SJCRH30 (cell line): ENCODE data around the gene NUDT8. TPM values are rescaled to one million over a fixed set of nuclear protein-coding genes. Genes with fewer than 3 reads are reported as not detected.

ENCODE experiments used
- DNase-seq, 2 experiments: peaks; one replicate each; pipeline ENCODE4 v3.0.0-alpha.2; 2015 to 2020
- H3K27ac ChIP-seq: fragments of 250-450 bp; sonication (Bioruptor Pico); 2 replicates; pipeline ENCODE4 v1.5.1; 2020; ENCODE audit warnings: mild to moderate bottlenecking, moderate library complexity
- H3K27me3 ChIP-seq: fragments of 250-450 bp; sonication (Bioruptor Pico); 2 replicates; pipeline ENCODE4 v1.5.1; 2020; ENCODE audit warnings: mild to moderate bottlenecking, moderate library complexity
- H3K36me3 ChIP-seq: fragments of 250-450 bp; sonication (Bioruptor Pico); 2 replicates; pipeline ENCODE4 v1.5.1; 2020; ENCODE audit warnings: mild to moderate bottlenecking, moderate library complexity
- H3K4me1 ChIP-seq: fragments of 250-450 bp; sonication (Bioruptor Pico); 2 replicates; pipeline ENCODE4 v1.5.1; 2020; ENCODE audit warnings: mild to moderate bottlenecking, moderate library complexity
- H3K4me3 ChIP-seq: fragments of 250-450 bp; sonication (Bioruptor Pico); 2 replicates; pipeline ENCODE4 v1.5.1; 2020; ENCODE audit warnings: mild to moderate bottlenecking, moderate library complexity
- H3K9me3 ChIP-seq: fragments of 250-450 bp; sonication (Bioruptor Pico); replicated peaks from 2 replicates; pipeline ENCODE4 v1.5.1; 2020; ENCODE audit warnings: mild to moderate bottlenecking, moderate library complexity
- total RNA-seq: library from RNA; depleted of rRNA; stranded (reverse); fragments of >200 nt; shearing (Covaris generic); gene quantifications from 2 replicates; pipeline ENCODE4 v1.2.3, GENCODE V29; 2014

Gene NUDT8
- total RNA-seq, 1 experiment from 2014 or later: 2.4 TPM

DNA sequence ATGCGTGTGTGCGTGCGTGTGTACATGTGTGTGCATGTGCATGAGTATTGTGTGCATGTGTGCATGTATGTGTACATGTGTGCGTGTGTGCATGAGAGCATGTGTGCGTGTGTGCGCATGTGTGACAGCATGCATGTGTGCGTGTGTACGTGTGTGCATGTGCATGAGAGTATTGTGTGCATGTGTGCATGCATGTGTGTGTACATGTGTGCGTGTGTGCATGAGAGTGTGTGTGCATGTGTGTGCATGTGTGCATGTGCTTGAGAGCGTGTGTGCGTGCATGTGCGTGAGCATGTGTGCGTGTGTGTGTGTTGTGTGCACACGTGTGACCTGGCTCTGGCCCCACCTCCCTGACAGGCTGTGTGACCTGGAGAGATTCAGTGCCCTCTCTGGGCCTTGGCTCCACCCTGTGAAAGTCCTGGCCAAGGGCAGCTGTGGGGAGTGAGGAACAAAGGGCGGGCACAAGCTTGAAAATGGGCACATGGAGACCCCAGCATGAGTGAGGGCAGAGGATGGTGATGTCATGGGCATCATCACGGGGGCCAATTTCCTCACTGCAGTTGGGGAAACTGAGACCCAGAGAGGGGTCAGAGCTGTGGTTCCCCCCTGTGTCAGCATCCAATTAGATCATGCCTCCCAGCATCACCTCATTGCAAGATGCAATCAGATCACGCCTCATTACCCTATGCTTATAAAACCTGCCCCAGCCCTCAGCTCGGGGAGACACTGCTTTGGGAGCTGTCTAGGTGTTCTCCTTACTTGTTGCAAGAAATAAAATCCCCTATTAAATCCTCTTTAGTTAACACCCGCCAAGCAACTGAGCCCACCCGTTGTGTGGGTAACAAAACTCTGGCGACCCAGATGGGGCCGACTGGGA, 20.1 kb upstream of the NUDT8 start:
- Histone ChIP-seq H3K36me3 (no peaks in the 10 kb centered on the region), H3K27me3 (no peaks in the 10 kb centered on the region), H3K4me3 (peak overlapping the region; percentile 17; the same call in 1 of the 2 replicates), H3K27ac (no peak overlapping the region), H3K9me3 (no peaks in the 10 kb centered on the region), H3K4me1 (no peaks in the 10 kb centered on the region)
- DNase-seq: no peak

DNA sequence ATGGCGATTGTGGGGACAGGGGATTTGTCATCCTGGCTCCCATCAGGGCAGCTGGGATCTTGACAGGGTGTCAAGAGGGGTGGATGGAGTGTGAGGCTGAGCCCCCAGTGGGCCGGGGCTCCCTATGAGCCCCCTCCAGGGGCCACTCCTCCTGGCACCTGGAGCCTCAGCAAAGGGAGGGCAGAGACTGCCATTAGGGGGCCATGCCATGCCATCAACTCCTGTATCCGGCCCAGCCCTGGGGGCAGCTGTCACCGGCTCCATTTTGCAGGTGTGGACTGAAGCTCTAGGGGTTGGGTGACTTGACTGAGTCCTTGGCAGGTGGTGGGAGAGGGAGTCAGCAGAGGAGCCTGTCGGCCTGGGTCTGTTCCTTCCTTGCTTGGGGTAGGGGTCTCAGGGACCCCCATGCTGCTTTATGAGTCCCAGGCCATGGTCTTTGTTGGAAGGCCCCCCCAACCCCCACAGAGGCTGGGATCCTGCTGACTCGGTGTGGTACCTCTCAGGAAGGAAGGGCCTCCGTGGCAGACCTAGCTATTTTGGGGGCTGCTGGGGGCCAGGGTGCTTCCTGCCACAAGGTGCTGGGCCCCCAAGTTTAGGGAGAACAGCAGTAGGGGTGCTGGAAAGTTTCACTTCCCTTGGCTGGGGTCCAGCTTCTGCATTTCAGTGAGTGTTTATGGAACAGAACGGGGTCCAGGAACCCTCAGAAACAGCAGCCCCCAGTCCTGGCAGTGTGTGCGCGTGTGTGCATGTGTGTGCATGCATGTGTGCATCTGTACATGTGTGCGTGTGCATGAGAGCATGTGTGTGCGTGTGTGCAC, 19.3 kb upstream of the NUDT8 start:
- Histone ChIP-seq H3K27ac (no peak overlapping the region), H3K36me3 (no peaks in the 10 kb centered on the region), H3K4me1 (no peaks in the 10 kb centered on the region), H3K27me3 (no peaks in the 10 kb centered on the region), H3K9me3 (no peaks in the 10 kb centered on the region), H3K4me3 (no peak overlapping the region)
- no peak for DNase-seq

DNA sequence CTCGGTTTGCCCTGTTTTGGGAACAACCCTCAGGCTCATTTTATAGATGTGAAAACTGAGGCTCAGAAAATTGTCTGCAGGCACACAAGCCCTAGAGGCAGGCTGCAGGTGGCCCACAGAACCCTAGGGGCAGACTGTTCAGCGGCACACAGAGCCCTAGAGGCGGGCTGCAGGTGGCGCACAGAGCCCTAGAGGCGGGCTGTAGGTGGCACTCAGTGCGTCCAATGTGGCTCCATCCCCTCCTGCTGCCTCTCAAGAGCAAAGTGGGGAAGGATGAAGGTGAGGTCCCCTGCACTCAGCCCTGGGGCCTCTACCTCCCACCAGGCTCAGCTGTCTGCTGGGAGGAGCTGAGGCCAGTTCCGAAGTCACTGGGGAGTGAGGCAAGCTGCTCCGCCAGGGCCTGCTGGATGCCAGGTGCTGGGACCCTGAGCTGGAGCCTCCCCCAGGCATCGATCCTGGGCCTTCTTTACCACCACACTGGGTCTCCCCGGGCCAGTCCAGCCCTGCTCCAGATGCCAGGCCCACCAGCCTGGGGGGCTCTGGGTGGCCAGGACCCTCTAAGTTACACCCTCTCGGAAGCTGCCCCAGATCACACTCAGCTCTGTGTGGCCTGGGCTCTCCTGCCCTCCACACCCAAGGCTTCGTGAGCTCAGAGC, 18.5 kb upstream of the NUDT8 start:
- Histone ChIP-seq H3K27ac (no peak overlapping the region), H3K36me3 (no peaks in the 10 kb centered on the region), H3K4me1 (no peaks in the 10 kb centered on the region), H3K4me3 (no peak overlapping the region), H3K27me3 (no peaks in the 10 kb centered on the region), H3K9me3 (no peaks in the 10 kb centered on the region)
- no peak for DNase-seq

DNA sequence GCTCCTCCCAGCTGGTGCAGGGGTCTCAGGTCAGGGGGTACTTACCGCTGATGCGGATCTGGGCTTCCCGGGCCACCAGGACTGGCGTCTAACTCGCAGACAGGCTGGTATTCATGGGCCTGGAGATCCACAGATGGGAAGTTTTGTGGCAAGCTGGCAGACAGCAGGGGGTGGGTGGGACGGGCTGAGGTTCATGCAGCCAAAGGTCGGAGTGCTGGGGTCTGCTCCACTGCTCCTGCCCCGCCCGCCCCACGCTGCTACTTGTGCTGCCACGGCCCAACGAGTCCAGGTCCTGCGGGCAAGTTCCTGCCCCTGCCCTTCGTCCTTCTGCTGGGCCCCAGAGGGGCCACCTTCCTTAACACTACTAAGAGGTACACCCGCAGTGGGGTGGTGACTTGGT, 17.7 kb upstream of the NUDT8 start:
- no peaks in the 10 kb centered on the region for H3K27me3 ChIP-seq
- no peaks in the 10 kb centered on the region for H3K4me1 ChIP-seq
- no peak overlapping the region for H3K4me3 ChIP-seq
- no peak for DNase-seq
- no peak overlapping the region for H3K27ac ChIP-seq
- no peaks in the 10 kb centered on the region for H3K9me3 ChIP-seq
- H3K36me3 ChIP-seq: no peaks in the 10 kb centered on the region

DNA sequence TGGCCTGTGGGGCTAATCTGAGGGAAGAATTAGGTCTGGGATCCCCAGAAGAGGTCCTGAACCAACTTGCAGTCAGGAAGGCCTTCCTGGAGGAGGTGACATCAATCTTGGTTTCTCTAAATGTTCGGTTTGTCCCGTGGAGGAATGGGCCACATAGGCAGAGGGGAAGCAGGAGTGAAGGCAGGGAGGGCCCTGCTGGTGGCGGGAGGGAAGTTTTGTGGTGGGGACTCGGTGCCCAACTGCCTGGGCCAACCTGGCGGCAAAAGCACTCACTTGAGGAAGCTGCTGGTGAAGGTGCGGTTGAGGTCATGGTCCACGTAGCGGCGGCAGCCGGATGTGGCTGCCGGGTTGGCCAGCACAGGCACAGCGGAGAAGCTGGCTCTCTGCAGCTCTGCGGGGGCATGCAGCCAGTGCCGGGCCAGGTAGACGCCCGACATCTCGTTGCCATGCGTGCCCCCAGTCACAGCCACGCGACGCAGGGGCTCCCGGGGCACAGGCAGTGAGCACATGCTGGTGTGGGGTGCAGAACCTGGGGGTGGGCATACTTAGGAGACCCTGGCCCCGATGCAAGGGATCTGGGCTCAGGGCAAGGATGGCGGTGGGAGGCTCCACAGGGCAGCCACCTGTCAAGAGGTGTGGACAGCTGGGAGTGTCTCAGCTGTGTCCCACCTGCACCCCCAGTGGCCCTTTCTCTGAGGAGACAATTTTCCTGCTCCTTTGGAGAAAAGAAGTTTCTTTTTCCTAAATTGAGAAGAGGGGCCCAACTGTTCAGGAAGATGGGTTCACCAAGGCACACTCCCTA, 17.0 kb upstream of the NUDT8 start:
- no peaks in the 10 kb centered on the region for H3K36me3 ChIP-seq
- no peak overlapping the region for H3K4me3 ChIP-seq
- no peaks in the 10 kb centered on the region for H3K9me3 ChIP-seq
- H3K4me1 ChIP-seq: no peaks in the 10 kb centered on the region
- no peak for DNase-seq
- no peak overlapping the region for H3K27ac ChIP-seq
- H3K27me3 ChIP-seq: no peaks in the 10 kb centered on the region

DNA sequence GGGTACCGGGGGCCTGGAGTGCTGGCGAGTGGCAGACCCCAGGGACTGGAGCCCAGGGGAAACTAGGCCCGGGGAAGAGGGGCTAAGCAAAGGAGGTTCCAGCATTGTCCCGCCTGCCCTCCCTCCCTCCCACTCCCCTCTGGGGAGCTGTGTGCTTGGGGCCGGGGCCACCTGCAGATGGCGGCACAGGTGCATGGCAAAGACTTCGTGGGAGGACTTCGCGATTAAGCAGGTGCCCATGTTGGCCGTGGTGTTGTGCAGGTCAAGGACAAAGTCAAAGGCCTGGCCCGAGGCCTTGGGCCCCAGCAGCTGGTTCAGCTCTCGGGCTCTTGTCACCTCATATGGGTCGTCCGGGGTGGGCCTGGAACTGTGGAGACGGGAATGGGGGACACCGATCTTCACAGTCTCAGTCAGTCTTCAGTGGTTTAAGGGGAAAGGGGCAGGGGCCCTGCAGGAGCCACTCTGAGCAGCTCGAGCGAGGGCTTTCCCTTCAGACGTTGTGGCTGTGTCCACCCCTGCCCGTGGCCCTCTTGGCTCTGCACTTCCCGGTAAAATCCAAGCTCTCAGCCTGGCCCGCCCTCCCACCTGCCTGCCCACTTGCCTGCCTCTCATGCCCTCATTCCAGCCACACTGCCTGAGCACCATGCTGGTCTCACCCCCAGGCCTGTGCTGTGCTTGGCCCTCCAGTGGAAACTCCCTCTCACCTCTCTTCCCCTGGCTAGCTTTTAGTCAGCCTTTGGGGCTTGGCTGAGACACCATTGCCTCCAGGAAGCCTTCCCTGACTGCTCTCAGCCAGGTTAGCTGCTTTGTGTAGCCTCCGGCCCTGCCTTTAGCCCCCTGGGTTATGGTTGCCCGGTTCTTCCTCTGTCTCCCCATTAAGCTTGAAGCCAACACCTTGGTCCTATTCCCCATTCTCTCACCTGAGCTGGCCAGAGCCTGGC, 16.1 kb upstream of the NUDT8 start:
- Histone ChIP-seq H3K27ac (no peak overlapping the region), H3K27me3 (no peaks in the 10 kb centered on the region), H3K4me1 (no peaks in the 10 kb centered on the region), H3K36me3 (no peaks in the 10 kb centered on the region), H3K9me3 (no peaks in the 10 kb centered on the region), H3K4me3 (no peak overlapping the region)
- no peak for DNase-seq

DNA sequence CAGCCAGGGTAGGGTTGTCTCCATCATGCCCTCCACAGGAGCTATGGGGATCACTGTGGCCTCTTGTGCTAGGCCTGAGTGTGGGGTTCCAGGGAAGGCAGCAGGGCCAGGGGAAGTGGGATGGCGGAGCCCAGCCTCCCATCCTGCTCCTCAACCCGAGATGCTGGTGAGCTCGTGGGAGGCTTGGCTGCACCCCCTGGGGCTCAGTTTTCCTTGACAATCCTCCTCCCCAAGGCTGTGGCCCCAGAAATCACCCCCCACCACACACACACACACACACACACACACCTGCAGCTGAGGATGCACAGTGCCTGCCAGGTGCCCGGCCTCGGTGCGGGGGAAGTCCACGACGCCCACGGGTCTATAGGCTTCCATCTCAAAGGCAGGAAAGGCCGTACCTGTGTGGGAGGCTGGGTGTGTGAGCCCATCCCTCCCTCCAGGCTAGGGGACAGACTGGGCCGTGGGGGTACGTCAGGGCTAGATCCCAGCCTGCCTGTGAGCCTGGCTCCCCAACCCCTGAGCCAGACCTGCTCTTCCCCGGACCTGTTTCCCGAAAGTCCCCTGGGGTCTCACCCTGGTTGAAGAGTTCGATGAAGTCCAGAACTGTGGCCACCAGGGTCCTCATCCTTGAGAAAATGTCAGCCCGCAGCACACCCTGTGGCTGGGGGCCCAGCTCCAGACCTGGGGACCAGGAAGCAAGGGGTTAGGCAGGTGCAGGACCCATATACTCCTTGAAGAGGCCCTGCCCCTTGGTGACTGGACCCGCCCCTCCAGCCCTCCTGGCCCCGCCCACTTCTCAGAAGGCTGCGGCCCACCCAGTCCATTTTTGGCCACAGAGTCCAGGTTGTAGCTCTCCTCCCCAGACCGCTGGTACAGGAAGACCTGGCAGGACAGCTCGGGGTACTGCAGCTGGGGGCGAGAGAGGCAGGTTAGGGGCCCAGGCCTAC, 15.0 kb upstream of the NUDT8 start:
- H3K36me3 ChIP-seq: no peaks in the 10 kb centered on the region
- H3K4me3 ChIP-seq: no peak overlapping the region
- H3K27me3 ChIP-seq: peaks cover 2% of the 10 kb centered on the region; the same call in 1 of the 2 replicates
- no peak for DNase-seq
- H3K9me3 ChIP-seq: no peaks in the 10 kb centered on the region
- H3K27ac ChIP-seq: no peak overlapping the region
- no peaks in the 10 kb centered on the region for H3K4me1 ChIP-seq

DNA sequence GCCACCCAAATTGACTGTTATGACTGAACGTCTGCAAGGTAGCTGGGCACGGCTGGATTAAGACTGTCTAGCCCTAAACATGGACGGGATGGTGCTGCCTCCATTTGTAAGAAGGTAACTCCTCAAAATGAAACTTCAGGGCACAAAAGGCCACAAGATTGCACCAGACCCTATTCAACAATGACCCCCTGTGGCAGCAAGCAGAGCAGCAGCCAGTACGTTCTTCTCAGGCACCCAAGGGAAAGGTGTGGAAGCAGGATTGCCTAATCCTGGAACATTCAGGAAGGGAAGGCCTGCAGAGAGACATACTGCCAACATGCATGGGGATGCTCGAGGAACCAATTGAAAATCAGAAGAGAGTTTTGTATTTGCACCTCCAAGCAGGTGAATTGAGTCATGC, 14.3 kb upstream of the NUDT8 start:
- Histone ChIP-seq H3K27me3 (peaks cover 4% of the 10 kb centered on the region; the same call in 1 of the 2 replicates), H3K4me1 (no peaks in the 10 kb centered on the region), H3K27ac (no peak overlapping the region), H3K36me3 (no peaks in the 10 kb centered on the region), H3K4me3 (no peak overlapping the region), H3K9me3 (no peaks in the 10 kb centered on the region)
- no peak for DNase-seq

DNA sequence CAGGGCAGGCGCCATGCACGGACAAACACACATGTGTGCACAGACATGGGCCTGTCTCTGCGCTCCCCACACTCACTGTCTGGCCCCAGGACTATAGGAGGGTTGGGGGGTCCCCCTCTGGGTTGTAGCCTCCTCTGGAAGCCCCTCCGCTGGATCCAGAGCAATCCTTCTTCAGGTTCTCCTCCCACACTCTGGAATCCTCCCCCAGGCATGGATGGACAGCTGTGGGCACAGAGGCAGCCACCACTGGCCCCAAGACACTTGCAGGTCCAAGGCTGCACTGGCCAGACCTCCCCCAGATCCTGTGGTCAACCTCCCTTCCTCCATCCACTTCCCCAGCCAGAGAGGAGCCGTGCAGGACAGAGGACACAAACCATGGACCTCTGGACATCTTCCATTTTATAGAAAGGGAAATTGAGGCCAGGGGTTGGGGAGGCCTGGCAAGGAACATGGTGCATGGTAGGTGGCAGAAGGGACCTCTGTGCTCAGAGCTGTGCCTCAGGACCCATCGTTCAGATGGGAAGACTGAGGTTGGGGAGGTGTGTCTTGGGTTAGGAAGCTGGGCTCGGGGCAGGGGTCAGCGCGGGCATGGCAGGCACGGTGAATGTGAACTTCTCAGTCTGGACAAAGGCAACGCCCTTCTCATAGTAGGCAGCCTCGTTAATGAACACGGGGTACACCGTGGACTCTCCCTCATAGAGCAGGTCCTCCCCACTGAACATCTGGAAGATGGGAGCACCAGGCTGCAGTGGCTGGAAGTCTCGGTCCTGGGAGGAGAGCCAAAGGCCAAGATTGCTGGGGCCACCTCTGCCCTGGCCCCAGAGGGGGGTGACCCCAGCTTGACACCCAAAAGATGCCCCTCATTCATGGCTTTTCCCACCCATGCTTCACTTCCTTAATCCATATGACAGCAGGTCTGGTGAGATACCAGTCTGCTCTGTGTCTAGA, 12.7 kb upstream of the NUDT8 start:
- H3K9me3 ChIP-seq: no peaks in the 10 kb centered on the region
- H3K36me3 ChIP-seq: no peaks in the 10 kb centered on the region
- no peak for DNase-seq
- peaks cover 4% of the 10 kb centered on the region; the same call in 1 of the 2 replicates for H3K27me3 ChIP-seq
- no peak overlapping the region for H3K27ac ChIP-seq
- no peaks in the 10 kb centered on the region for H3K4me1 ChIP-seq
- no peak overlapping the region for H3K4me3 ChIP-seq

DNA sequence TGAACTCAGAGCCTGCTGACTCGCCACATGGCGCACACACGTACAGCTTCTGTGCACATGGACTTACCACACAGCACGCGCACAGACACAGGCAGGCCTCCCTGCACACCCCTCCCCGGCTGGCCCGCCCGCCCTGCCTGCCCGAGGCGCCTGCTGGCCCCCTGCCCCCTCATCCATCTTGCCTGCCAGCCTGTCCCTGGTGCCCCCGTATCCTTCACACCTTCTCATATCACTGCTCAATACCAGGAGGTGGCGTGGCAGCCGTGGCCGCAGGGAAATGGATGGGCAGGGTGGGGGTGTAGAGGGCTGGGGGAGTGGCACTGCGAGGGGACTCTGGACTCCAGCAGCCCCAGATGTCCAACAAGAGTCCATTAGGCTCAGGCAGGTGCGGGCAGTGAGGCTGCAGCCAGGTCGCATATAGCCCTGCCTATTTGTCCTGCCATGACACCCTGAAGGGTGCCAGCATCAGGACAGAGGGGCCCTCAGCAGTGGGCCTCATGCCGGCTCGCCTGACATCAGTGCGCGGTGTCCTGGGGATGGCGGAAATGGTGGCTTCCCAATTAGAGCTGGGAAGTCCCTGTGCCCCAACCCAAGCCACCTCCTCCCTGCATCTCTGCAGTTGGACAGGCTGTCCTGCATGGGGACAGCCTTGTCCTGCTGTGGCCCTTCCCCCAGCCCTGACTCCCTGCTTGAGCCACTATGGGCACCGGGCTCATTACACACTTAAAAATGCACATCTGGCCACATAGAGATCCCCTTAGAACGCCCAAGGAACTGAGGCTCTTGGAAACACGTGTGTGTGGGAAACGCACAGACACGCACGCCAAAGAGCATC, 11.8 kb upstream of the NUDT8 start:
- Histone ChIP-seq H3K27me3 (peaks cover 4% of the 10 kb centered on the region; the same call in 1 of the 2 replicates), H3K36me3 (no peaks in the 10 kb centered on the region), H3K4me1 (no peaks in the 10 kb centered on the region), H3K27ac (no peak overlapping the region), H3K9me3 (no peaks in the 10 kb centered on the region), H3K4me3 (no peak overlapping the region)
- DNase-seq: no peak

DNA sequence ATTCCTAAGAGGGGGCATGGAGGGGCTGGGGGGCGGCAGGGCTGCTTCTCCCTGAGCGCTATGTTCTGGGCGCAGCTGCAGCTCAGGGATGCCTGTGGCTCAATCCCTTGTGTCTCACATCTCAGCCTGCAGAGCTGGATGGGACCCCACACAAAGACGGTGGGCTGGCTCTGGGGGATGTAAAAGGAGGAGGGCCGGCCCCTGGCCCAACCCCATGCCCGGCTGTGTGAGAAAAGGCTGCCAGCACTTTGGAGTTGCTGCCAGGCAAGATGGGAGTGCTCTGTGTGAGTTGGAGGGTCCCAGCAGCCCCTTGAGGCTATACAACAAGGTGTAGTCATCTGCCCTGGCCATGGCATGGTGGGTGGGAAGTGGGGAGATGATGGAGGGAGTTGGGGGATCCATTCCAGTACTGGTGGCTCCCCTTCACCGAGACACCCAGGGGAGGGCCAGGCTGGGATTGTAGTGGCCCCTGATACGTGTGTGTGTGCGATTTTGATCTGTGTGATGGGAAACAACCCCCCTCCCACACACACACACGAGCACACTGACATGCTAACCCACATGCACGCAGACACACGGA, 11.1 kb upstream of the NUDT8 start:
- Histone ChIP-seq H3K27ac (no peak overlapping the region), H3K9me3 (no peaks in the 10 kb centered on the region), H3K27me3 (peaks cover 4% of the 10 kb centered on the region; the same call in 1 of the 2 replicates), H3K4me1 (no peaks in the 10 kb centered on the region), H3K4me3 (no peak overlapping the region), H3K36me3 (no peaks in the 10 kb centered on the region)
- DNase-seq: no peak
